GM12891 (cell line): ENCODE measurements around the gene CADM4.

Source experiments
- POLR2A ChIP-seq: IDR thresholded peaks from 2 replicates; pipeline ENCODE4 v1.6.1; 2011; ENCODE audit warnings: low read depth, low read length, control low read depth
- POLR2AphosphoS5 ChIP-seq: IDR thresholded peaks from 2 replicates; pipeline ENCODE4 v1.6.1; 2011; ENCODE audit warnings: low read depth, low read length, control low read depth
- SPI1 ChIP-seq: IDR thresholded peaks from 2 replicates; pipeline ENCODE4 v1.6.1; 2011; ENCODE audit warnings: low read depth, low read length, control low read depth
- TAF1 ChIP-seq: IDR thresholded peaks from 2 replicates; pipeline ENCODE4 v1.6.1; 2011; ENCODE audit warnings: low read depth, low read length, control low read depth

DNA sequence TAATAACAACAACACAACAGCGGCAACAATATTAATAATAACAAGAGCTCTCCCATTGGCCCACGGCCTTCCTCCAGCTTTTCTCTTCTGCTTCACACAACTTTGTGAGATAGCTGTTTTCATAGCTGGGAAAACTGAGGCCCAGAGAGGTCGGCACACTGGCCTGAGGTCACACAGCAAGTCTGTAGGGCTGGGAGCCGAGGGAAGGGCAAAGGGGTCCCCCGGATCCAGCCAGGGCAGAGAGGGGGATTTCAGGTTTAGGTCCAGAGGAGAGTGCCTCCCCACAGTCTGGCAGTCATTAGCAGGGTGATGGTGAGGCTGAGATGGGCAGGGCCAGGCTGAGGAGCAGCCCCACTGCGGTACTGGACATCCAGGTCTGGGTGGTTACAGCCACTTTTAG lies 9.0 kb upstream of the CADM4 start:
- TF ChIP-seq POLR2A (no peak), SPI1 (no peak), POLR2AphosphoS5 (no peak), TAF1 (no peak)
